ENCODE measurements around the gene INPP4A. TPM values are rescaled to one million over a fixed set of nuclear protein-coding genes. Genes with fewer than 3 reads are reported as not detected.

Gene INPP4A
- total RNA-seq, 2 donors from 2014 or later = 65.0 to 150 TPM

DNA sequence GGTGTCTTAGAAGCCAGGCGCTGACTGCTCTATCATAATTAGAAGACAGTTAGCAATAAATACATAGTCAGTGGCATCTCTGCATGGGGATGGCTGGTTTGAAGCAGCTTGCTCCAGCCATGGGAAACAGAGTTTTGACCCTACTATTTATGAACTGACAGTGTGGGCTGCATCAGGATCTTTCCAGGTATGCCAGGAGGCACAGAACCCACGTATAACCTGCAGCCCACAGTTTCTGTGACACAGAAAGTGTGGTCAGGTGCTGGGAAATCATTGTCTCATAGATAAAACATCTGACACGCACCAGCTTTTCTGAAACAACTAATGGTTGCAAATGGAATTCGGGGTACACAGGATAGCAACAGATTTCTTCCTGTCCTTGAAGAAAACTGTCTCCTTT lies 34.7 kb downstream of the INPP4A start:
- ATAC-seq (no peak), DNase-seq (ENCODE audit: low spot score) (no peak)
- peak overlapping the region; percentile 56 for H3K4me3 Mint-ChIP-seq
- no peaks in the 10 kb centered on the region for H3K9me3 Mint-ChIP-seq
- H3K27me3 Mint-ChIP-seq = no peaks in the 10 kb centered on the region
- no peaks in the 10 kb centered on the region for H3K36me3 Mint-ChIP-seq
- peaks cover 83 to 95% of the 10 kb centered on the region in 2 donors for H3K4me1 Mint-ChIP-seq (ENCODE audit: low read depth in 2 of 2)
- H3K27ac Mint-ChIP-seq = peak overlapping the region; percentile 94 to 95

DNA sequence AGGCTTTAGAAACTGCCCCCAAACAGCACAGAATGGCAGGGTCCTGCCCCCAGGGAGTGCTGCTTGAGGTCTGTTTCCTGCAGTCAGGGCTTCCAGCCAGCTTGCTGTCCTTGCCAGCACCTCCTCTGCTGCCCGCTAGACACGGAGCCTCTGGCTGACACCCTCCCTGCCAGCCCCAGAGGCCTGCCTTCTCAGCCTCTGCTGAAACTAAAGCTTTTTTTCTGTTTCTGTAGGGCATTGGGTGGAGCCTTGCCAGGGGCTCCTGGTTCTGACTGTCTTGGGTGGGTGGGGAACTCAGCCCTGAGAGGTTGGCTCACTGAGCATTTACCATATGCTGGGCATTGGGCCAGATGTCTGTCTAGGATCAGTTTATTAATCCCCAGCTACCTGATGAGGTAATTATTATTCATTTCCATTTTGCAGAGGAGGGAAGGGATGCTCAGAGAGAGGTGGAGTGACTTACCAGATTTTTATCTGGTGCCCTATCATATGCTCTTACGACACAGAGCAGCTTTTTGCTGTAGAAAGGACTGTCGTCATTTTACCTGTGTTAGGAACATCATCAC lies 35.4 kb downstream of the INPP4A start:
- ATAC-seq (peak; percentile 64), DNase-seq (ENCODE audit: low spot score) (no peak)
- Mint-ChIP-seq H3K27ac (peak overlapping the region; percentile 94 to 95), H3K27me3 (no peaks in the 10 kb centered on the region), H3K9me3 (no peaks in the 10 kb centered on the region), H3K4me1 (ENCODE audit: low read depth in 2 of 2) (peaks cover 86 to 96% of the 10 kb centered on the region in 2 donors), H3K36me3 (no peaks in the 10 kb centered on the region), H3K4me3 (peak overlapping the region; percentile 56)

DNA sequence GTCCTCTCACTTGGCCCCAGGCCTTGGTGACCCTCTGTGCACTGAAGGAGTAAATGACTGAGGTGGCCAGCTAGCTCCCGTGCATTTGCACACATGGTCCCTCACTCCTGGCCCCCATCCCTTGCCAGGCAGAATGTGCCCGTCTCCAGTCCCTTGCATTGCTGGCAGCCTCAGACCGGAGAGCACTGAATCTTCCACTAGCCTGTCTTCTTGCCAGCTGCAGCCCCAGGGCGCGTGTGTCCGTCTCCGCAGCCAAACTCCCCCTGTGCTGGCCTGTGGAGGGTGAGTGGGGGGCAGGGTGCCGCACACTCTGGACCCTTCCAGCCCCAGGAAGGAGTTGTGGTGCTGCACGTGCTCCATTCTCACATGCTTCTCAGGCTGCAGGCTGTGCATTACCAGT lies 35.9 kb downstream of the INPP4A start:
- Mint-ChIP-seq H3K27me3 (no peaks in the 10 kb centered on the region), H3K4me1 (ENCODE audit: low read depth in 2 of 2) (peaks cover 84 to 96% of the 10 kb centered on the region in 2 donors), H3K9me3 (no peaks in the 10 kb centered on the region), H3K36me3 (no peaks in the 10 kb centered on the region), H3K27ac (peak overlapping the region; percentile 94 to 95), H3K4me3 (peak overlapping the region; percentile 56)
- no peak for DNase-seq (ENCODE audit: low spot score)
- no peak for ATAC-seq

DNA sequence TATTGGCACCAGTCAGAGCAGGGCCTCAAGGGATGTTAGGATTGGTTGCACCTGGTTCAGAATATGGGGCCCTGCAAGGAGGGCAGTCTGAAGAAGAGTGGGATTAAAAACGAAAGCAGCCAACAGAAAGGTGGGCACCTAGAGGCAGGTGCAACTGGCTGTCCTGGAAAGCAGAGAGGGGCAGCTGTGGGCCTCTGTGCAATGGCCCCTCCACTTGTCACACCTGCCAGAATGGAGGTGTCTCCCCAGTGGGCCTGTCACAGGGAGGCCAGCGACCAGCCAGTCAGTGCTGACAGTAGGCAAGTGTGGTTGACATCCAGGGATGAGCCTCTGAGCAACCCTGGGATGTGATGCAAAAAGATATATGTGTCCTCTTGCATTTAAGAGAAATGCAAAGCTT lies 37.7 kb downstream of the INPP4A start:
- ATAC-seq (no peak), DNase-seq (ENCODE audit: low spot score) (no peak)
- H3K36me3 Mint-ChIP-seq = no peaks in the 10 kb centered on the region
- peak overlapping the region; percentile 39 for H3K4me3 Mint-ChIP-seq
- peaks cover 88 to 99% of the 10 kb centered on the region in 2 donors for H3K4me1 Mint-ChIP-seq (ENCODE audit: low read depth in 2 of 2)
- H3K27me3 Mint-ChIP-seq = no peaks in the 10 kb centered on the region
- H3K27ac Mint-ChIP-seq = peak overlapping the region; percentile 94 to 95
- H3K9me3 Mint-ChIP-seq = no peaks in the 10 kb centered on the region

DNA sequence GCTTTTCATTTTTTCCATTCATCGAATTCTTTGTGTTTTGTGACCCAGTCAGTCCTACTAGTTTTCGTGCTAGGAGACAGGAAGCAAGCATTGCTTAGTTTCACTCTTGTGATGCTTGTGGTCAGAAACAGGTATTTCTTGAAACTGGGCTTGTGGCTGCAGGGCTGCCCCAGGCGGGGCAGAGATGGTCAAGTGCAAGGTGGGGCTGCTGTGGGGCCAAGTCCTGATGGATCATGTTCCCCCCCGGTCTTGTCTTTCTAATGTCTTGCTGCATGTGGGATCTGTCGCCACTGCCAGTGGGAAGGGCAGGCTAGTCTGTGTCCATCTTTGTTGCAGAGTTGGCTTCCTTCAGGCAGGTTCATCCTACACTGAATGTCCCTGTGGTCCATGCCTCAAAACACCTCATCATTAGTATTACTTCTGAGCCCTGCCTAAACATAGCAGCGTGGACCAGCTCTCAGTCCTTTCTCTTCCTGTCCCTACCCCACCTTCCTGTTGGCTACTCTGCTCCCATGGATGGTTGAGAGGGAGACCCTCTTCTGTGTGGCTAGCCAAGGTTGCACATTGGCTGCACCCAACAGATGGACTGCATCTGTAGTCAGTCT lies 38.7 kb downstream of the INPP4A start:
- Mint-ChIP-seq H3K36me3 (no peaks in the 10 kb centered on the region), H3K27me3 (no peaks in the 10 kb centered on the region), H3K27ac (peak overlapping the region; percentile 94 to 95), H3K4me3 (peak overlapping the region; percentile 69), H3K4me1 (ENCODE audit: low read depth in 2 of 2) (peaks cover 84 to 99% of the 10 kb centered on the region in 2 donors), H3K9me3 (no peaks in the 10 kb centered on the region)
- ATAC-seq = peak; percentile 72 to 75
- DNase-seq (ENCODE audit: low spot score) = no peak

DNA sequence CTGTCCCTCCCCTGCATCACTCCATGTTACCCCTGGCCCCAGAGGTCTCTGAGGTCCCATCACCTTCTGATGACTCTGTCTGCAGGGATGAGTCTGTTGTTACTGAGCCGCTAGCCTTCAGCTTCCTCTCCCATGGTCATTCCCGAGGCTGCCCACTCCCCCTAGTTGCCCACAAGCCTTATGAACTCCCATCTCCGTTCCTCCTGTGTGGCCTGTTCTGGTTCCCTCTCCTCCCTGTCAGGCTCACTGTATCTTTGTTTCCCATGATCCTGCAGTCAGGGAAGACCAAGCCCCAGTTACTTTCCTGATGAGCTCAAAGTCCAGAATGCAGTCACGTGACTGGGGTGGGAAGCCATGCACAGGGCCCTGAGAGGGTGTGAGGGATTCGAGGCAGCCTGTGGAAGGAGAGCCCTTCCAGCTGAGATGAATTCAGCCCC lies 39.5 kb downstream of the INPP4A start:
- no peak for ATAC-seq
- Mint-ChIP-seq H3K9me3 (no peaks in the 10 kb centered on the region), H3K36me3 (no peaks in the 10 kb centered on the region), H3K4me3 (peak overlapping the region; percentile 69), H3K27me3 (no peaks in the 10 kb centered on the region), H3K4me1 (ENCODE audit: low read depth in 2 of 2) (peaks cover 84 to 99% of the 10 kb centered on the region in 2 donors), H3K27ac (peak overlapping the region; percentile 94 to 95)
- no peak for DNase-seq (ENCODE audit: low spot score)

DNA sequence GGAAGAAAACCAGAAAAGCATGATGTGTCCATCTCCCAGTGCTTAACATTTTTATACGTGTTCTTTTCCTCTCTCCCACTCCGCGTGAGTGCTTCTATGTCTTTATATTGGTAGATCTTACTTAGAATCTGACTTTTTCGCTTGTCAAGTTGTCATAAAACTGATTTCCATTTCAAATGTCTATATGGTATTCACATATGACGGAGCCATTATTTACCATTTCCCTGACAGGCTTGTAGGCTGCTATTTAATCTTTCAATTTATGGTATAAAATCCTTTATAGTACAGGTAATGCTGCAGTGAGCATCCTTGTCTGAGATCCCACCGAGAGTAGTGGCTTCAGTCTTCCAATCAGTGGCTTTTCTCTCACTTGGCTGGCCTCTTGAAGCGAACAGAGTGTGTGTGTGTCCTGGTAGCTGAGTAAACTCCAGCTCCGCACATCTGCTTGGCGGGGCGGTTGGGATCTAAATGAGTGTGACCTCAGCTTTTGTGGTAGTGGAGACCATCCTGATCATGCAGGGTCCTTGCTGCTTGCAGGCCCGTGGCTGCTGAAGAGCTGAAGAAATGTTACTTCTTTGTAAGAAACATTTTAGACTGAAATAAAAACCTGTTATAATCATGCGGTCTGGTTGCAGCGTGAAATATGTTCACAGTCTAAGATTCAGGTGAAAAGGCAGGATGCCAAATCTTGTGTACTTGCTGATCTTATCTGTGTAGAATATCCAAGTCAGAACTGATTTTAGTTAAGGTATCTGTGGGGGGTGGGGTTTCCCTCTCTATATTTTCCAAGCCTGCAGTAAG lies 40.2 kb downstream of the INPP4A start:
- Mint-ChIP-seq H3K9me3 (no peaks in the 10 kb centered on the region), H3K4me3 (peak overlapping the region; percentile 69), H3K27ac (peak overlapping the region; percentile 94 to 95), H3K27me3 (no peaks in the 10 kb centered on the region), H3K36me3 (no peaks in the 10 kb centered on the region), H3K4me1 (ENCODE audit: low read depth in 2 of 2) (peaks cover 83 to 92% of the 10 kb centered on the region in 2 donors)
- DNase-seq (ENCODE audit: low spot score) (no peak), ATAC-seq (peak in 1 of 2 donors; percentile 15)

DNA sequence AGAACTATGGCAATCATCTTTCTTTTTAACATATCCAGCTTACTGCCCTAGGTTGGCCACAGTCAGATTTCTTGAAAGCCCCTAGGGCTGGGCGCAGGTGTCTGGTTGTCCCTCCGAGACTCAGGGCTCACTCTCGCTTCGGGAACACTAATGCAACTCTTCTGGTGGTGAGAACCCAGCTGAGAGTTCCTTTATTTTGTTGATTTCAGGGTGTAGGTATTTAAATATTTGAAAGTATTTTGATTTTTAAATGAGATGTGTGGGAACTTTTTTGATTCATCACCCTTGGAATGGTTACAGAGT lies 40.7 kb downstream of the INPP4A start:
- ATAC-seq (no peak), DNase-seq (ENCODE audit: low spot score) (no peak)
- Mint-ChIP-seq H3K27me3 (no peaks in the 10 kb centered on the region), H3K27ac (peak overlapping the region; percentile 94 to 95), H3K9me3 (no peaks in the 10 kb centered on the region), H3K4me3 (peak overlapping the region; percentile 69), H3K36me3 (no peaks in the 10 kb centered on the region), H3K4me1 (ENCODE audit: low read depth in 2 of 2) (peaks cover 81 to 89% of the 10 kb centered on the region in 2 donors)

DNA sequence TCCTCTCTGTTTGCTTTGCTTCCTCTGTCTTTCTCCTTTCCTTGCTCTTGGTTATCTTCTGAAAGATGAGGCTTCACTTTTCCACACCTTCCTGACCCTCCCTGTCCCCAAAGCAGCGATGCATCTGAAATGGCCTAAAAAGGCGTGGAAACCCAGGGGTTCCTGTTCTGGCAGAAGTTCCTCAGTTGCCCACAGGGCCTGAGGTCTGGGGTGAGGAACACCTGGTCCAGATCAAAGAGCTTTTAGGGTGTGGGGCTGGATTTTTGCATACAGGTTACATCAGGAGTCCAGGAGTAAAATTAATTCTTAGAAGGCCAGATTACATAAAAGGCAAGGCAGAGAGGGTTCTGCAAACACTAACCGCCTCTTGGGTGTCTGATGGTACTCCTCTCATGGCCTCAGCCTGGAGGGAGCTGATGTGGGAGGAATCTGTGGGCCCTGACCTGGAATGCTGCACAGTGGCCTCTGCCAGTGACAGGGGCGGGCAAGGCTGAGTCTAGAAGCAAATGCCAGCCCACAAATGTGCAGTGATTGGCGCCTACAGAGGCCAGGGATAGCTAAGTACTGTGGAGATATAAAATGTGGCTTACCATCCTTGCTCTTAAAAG lies 41.8 kb downstream of the INPP4A start:
- Mint-ChIP-seq H3K9me3 (no peaks in the 10 kb centered on the region), H3K27me3 (no peaks in the 10 kb centered on the region), H3K36me3 (no peaks in the 10 kb centered on the region), H3K4me1 (ENCODE audit: low read depth in 2 of 2) (peaks cover 70 to 82% of the 10 kb centered on the region in 2 donors), H3K27ac (peak overlapping the region; percentile 94 to 95), H3K4me3 (peak overlapping the region; percentile 46)
- DNase-seq (ENCODE audit: low spot score) (no peak), ATAC-seq (no peak)

DNA sequence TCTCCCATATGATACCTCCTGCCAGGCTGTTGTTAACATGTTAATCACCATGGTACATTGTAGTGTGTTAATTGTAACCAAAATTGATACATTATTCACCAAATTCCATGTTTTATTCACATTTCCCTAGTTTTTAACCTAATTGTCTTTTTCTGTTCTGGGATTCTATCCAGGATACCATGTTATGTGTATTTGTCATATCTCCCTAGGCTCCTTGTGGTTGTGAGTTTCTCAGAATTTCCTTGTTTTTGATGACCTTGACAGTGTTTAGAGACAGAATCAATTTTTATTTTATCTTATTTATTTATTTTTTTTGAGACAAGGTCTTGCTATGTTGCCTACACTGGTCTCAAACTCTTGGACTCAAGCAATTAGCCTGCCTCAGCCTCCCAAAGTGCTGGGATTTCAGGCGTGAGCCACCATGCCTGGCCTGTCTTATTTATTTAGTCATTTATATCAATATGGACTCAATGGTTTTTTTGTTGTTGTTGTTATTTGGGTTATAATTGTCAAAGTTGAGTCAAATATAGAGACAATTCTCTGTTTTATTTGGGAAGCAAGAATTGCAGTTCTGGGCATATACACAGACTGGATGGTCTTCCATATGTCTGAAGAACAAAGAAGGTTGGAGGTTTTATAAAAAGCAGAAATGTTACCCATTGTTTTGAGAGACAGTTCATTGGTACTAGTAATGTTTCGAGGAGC lies 42.6 kb downstream of the INPP4A start:
- H3K27me3 Mint-ChIP-seq = no peaks in the 10 kb centered on the region
- ATAC-seq = no peak
- peaks cover 66 to 75% of the 10 kb centered on the region in 2 donors for H3K4me1 Mint-ChIP-seq (ENCODE audit: low read depth in 2 of 2)
- H3K36me3 Mint-ChIP-seq = no peaks in the 10 kb centered on the region
- no peak overlapping the region for H3K4me3 Mint-ChIP-seq
- no peaks in the 10 kb centered on the region for H3K9me3 Mint-ChIP-seq
- peak overlapping the region; percentile 94 to 95 for H3K27ac Mint-ChIP-seq
- DNase-seq (ENCODE audit: low spot score) = no peak

DNA sequence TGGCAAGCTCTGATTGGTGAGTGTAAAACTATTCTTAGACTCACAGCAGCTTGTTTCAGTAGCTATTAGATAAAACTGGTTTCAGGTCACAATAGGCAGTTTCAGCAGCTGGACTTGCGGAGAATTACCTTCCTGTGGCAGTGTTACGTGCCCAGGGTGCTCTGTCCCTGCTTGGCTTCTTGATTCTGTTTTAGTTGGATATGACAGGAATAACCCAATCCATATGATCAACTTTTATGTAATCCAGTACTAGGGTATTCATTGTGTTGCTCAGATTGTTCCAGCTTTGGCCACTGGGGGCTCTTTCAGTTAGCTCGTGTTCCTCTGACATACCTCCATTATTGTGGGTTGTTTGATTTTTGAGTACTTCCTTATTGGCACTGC lies 43.1 kb downstream of the INPP4A start:
- peaks cover 70 to 75% of the 10 kb centered on the region in 2 donors for H3K4me1 Mint-ChIP-seq (ENCODE audit: low read depth in 2 of 2)
- H3K27ac Mint-ChIP-seq = peak overlapping the region; percentile 66 to 73
- no peaks in the 10 kb centered on the region for H3K9me3 Mint-ChIP-seq
- no peak overlapping the region for H3K4me3 Mint-ChIP-seq
- ATAC-seq = peak in 1 of 2 donors; percentile 45
- H3K36me3 Mint-ChIP-seq = no peaks in the 10 kb centered on the region
- no peak for DNase-seq (ENCODE audit: low spot score)
- no peaks in the 10 kb centered on the region for H3K27me3 Mint-ChIP-seq

DNA sequence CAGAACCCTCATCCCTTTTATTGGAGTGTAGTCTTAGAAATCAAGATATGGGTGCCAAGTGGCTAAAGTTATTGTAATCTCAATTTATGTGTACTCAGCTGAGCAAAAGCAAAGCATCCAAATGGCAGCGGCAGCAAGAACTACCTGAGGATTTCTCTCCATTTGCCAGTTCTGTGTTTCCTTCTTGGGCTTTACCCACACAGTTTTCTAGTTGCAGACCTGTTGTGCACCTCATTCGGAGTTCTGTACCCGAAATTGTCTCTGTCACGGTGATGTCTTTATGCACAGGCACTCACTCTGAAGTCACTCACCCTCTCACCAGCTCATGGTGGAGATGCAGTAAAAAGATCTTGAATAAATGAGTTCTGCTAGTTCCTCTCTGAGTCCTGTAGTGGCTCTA lies 43.6 kb downstream of the INPP4A start:
- Mint-ChIP-seq H3K27ac (peak overlapping the region; percentile 66 to 73), H3K4me3 (no peak overlapping the region), H3K9me3 (no peaks in the 10 kb centered on the region), H3K4me1 (ENCODE audit: low read depth in 2 of 2) (peaks cover 70% of the 10 kb centered on the region in 2 donors), H3K27me3 (no peaks in the 10 kb centered on the region), H3K36me3 (no peaks in the 10 kb centered on the region)
- ATAC-seq = no peak
- DNase-seq (ENCODE audit: low spot score) = no peak

DNA sequence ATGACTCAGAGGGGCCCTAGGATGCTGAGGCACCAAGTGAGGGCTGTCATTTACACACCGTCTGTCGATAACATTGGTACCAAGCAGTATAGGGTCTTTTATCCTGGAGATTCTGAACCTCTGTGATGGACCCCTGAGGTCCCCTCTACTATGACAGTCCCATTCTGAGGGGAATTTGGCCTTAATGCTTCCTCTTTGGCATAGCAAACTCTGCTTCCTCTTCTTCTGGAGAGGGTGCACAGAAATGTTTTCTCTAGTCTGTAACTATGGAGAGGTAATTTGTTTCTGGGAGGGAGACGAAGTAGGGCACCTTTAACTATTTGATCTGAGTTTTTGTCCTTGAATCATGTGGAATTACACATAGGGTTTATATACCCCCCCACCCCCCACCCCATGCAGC lies 44.8 kb downstream of the INPP4A start:
- no peak for ATAC-seq
- H3K27me3 Mint-ChIP-seq = no peaks in the 10 kb centered on the region
- H3K27ac Mint-ChIP-seq = peak overlapping the region in 1 of 2 donors; percentile 73
- peaks cover 4% of the 10 kb centered on the region for H3K36me3 Mint-ChIP-seq
- no peak for DNase-seq (ENCODE audit: low spot score)
- no peaks in the 10 kb centered on the region for H3K9me3 Mint-ChIP-seq
- H3K4me1 Mint-ChIP-seq (ENCODE audit: low read depth in 2 of 2) = peaks cover 60 to 63% of the 10 kb centered on the region in 2 donors
- H3K4me3 Mint-ChIP-seq = no peak overlapping the region

All from natural killer cell treated with Interleukin-12 subunit alpha and Interleukin-12 subunit beta and Interleukin-15 and Interleukin-18, amount 100 ng/mL, for 72 hours (primary cell).